ENCODE measurements around the gene RAP1A.
A peak's percentile ranks its signal among the peaks of the same experiment; 100 is the strongest.
"Not testable (repeated sequence)": the region's sequence is repeated elsewhere in the genome, so short reads cannot be mapped to it uniquely, and the experiment has no call there.

RAP1A gene

GRCh38 chr1:111598544-111598943 lies 21.0 kb upstream of the RAP1A start:
- DNase-seq: peak; percentile 48

- DNase-seq: no peak
Measured at GRCh38 chr1:111599781-111600693, 19.6 kb upstream of the RAP1A start.

GRCh38 chr1:111600886-111601386 lies 18.7 kb upstream of the RAP1A start:
- DNase-seq: peak; percentile 47

- no peak for DNase-seq
Measured at GRCh38 chr1:111602302-111602701, 17.3 kb upstream of the RAP1A start.

- peak; percentile 66 for DNase-seq
Measured at GRCh38 chr1:111602974-111603373, 16.6 kb upstream of the RAP1A start.

- peak; percentile 86 for DNase-seq
Measured at GRCh38 chr1:111603979-111604378, 15.6 kb upstream of the RAP1A start.

GRCh38 chr1:111604931-111605330 lies 14.7 kb upstream of the RAP1A start:
- no peak for DNase-seq

- DNase-seq: no peak
Measured at GRCh38 chr1:111605576-111605975, 14.0 kb upstream of the RAP1A start.

- not testable (repeated sequence) for DNase-seq
Measured at GRCh38 chr1:111606457-111607215, 13.0 kb upstream of the RAP1A start.

- DNase-seq: not testable (repeated sequence)
Measured at GRCh38 chr1:111608528-111608927, 11.1 kb upstream of the RAP1A start.

- DNase-seq: no peak
Measured at GRCh38 chr1:111611986-111612385, 7.6 kb upstream of the RAP1A start.

GRCh38 chr1:111615870-111616715 lies 3.5 kb upstream of the RAP1A start:
- peak; percentile 59 for DNase-seq

- no peak for DNase-seq
Measured at GRCh38 chr1:111618081-111618480, 1.5 kb upstream of the RAP1A start.

- DNase-seq: no peak
Measured at GRCh38 chr1:111618961-111619634, 491 bp upstream of the RAP1A start.

GRCh38 chr1:111620441-111620971 lies 917 bp downstream of the RAP1A start:
- no peak for DNase-seq

GRCh38 chr1:111621050-111621449 lies 1.5 kb downstream of the RAP1A start:
- DNase-seq: no peak

- no peak for DNase-seq
Measured at GRCh38 chr1:111622166-111622565, 2.6 kb downstream of the RAP1A start.

- no peak for DNase-seq
Measured at GRCh38 chr1:111624382-111624781, 4.8 kb downstream of the RAP1A start.

- no peak for DNase-seq
Measured at GRCh38 chr1:111625276-111625675, 5.7 kb downstream of the RAP1A start.

- no peak for DNase-seq
Measured at GRCh38 chr1:111628153-111628552, 8.6 kb downstream of the RAP1A start.

- DNase-seq: no peak
Measured at GRCh38 chr1:111629190-111629954, 9.8 kb downstream of the RAP1A start.

Measured in activated CD4-positive, alpha-beta T cell treated with anti-CD3 and anti-CD28 coated beads for 48 hours (primary cell).